ENCODE results near the gene RHOT2.
A peak's percentile ranks its signal among the peaks of the same experiment; 100 is the strongest.

RHOT2 gene

DNA sequence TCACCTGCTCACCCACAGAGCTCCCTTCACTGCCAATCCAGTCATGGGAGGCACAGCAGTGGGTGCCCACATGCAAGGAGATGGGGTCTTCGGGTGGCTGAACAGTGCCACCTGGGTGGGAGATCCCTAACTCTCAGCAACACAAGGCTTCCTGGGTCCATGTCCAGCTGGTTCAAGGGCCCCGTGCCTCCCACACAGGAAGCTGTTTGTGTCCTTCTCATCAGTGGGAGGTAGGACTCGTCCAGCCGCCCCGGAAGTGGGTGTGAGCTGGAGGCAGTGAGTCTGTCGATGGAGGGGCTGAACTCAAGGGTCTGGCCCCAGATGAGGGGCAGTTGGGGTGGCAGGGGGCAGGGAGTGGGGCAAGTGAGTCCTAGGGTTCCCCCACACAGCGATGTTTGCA, 36.1 kb downstream of the RHOT2 start:
- peaks cover 9% of the 10 kb centered on the region for H3K36me3 ChIP-seq
- H3K4me1 ChIP-seq: peaks cover 4% of the 10 kb centered on the region
- no peaks in the 10 kb centered on the region for H3K9me3 ChIP-seq
- no peak for DNase-seq
- H3K27me3 ChIP-seq: no peaks in the 10 kb centered on the region
- TF ChIP-seq, protein P1, sequence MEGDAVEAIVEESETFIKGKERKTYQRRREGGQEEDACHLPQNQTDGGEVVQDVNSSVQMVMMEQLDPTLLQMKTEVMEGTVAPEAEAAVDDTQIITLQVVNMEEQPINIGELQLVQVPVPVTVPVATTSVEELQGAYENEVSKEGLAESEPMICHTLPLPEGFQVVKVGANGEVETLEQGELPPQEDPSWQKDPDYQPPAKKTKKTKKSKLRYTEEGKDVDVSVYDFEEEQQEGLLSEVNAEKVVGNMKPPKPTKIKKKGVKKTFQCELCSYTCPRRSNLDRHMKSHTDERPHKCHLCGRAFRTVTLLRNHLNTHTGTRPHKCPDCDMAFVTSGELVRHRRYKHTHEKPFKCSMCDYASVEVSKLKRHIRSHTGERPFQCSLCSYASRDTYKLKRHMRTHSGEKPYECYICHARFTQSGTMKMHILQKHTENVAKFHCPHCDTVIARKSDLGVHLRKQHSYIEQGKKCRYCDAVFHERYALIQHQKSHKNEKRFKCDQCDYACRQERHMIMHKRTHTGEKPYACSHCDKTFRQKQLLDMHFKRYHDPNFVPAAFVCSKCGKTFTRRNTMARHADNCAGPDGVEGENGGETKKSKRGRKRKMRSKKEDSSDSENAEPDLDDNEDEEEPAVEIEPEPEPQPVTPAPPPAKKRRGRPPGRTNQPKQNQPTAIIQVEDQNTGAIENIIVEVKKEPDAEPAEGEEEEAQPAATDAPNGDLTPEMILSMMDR (IDR thresholded peaks at IDR 0.05; ENCODE audit: low read depth, low read length): no peak
- peak overlapping the region; percentile 72; the same call in 1 of the 2 replicates for H3K4me3 ChIP-seq (ENCODE audit: low read depth, low read length)

DNA sequence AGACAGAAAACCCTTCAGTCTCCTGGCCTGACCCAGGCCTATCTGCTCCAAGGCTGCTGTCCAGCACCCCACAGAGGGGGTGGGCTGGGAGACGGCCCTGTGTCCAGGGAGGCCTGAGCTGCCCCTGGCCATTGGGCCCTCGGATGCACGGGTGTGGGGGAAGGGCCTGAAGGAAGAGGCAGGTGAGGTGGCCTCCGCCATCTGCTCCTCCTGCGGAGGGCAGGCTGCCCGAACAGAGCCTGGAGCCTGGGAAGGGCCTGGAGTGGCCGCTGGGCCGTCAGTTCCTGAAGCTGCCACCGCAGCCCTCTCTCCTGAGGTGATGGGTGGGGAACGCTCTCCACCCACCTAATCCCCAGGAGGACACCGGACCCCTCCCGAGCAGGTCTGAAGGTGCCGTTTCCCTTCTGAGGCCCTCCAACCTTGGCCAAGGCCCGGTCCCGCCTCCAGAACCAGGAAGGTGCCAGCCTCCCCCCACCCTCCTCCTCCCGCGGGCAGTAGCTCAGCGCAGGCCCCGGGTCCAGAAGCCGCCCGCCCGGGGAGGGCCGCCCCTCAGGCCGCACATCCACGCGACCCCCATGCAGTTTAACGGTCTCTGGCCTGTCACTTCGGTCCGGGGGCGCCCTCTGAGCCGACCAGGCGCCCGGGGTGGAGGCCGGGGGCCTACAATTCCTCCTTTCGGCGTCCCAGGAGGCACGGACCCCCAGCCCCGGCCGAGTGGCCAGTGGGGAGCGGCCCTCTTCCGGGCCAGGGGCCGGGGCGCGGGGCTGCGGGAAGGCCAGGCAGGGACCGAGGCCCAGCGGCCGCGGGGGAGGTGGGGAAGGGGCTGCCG, 36.8 kb downstream of the RHOT2 start:
- Histone ChIP-seq H3K27me3 (no peaks in the 10 kb centered on the region), H3K9me3 (no peaks in the 10 kb centered on the region)

GRCh38 chr16:705431-706188, 37.7 kb downstream of the RHOT2 start, which contains the start of gene FBXL16:
TSS of gene FBXL16 (minus strand) at chr16:705801. CDS start at chr16:697405, 8,396 bp downstream.
- DNase-seq: peak; percentile 83
- no peaks in the 10 kb centered on the region for H3K27me3 ChIP-seq
- no peaks in the 10 kb centered on the region for H3K9me3 ChIP-seq
- peaks cover 9% of the 10 kb centered on the region for H3K36me3 ChIP-seq
- TF ChIP-seq, protein P1 (IDR thresholded peaks at IDR 0.05; ENCODE audit: low read depth, low read length): no peak
- H3K4me1 ChIP-seq: peaks cover 18% of the 10 kb centered on the region
- H3K4me3 ChIP-seq (ENCODE audit: low read depth, low read length): peak within 1 kb of the TSS; percentile 72

More for the DNA sequence above, 36.8 kb downstream of the RHOT2 start:
- peaks cover 9% of the 10 kb centered on the region for H3K36me3 ChIP-seq
- peak overlapping the region; percentile 72 for H3K4me3 ChIP-seq (ENCODE audit: low read depth, low read length)
- TF ChIP-seq, protein P1 (IDR thresholded peaks at IDR 0.05; ENCODE audit: low read depth, low read length): no peak
- no peak for DNase-seq
- H3K4me1 ChIP-seq: peaks cover 9% of the 10 kb centered on the region

DNA sequence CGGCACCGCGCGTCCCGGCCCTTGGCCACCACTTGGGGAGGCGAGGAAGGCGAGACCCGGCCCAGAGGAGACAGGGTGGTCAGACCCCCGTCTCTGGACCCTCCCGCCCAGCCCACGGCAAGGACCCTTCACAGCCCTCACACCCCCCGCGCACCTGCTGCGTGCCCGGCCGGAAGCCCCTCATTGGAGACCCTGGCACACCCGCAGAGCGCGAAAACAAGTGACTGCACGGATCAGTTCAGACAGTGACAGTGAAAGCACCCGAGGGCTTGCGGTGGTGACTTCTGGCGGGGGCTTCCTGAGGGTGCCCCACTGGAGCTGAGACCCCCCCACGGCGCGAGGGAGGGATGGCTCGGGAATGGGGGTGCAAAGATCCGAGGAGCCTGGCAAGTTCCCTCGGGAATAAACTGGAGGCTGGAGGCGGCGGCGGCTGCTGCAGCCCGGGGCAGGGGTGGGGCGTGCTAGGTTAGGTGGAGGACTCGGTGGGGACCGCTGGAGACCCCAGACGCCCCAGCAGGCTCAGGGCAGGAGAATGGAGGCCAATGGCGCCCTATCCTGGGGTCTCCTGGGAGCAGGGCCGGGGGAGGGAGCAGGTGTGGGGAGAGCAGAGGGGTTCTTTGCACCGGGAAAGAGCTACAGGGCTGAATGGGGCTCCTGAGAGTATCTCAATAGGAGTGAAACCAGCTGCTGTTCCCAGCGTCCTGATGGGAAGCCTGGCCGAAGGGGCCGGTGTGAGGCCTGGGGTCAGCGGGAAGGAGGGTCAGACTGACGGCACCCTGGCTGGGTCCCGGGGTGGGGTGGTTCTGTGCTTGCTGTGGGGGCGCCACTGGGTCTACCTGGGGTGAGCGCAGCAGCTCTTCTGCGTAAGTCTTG, 38.5 kb downstream of the RHOT2 start:
- no peak for DNase-seq
- TF ChIP-seq, protein P1 (IDR thresholded peaks at IDR 0.05; ENCODE audit: low read depth, low read length): no peak
- Histone ChIP-seq H3K4me1 (peaks cover 26% of the 10 kb centered on the region), H3K4me3 (ENCODE audit: low read depth, low read length) (peak overlapping the region; percentile 51), H3K27me3 (no peaks in the 10 kb centered on the region), H3K36me3 (peaks cover 9% of the 10 kb centered on the region), H3K9me3 (no peaks in the 10 kb centered on the region)

- no peak for DNase-seq
- peaks cover 9% of the 10 kb centered on the region for H3K36me3 ChIP-seq
- H3K4me3 ChIP-seq (ENCODE audit: low read depth, low read length): no peak overlapping the region
- TF ChIP-seq, protein P1 (IDR thresholded peaks at IDR 0.05; ENCODE audit: low read depth, low read length): no peak
- H3K27me3 ChIP-seq: no peaks in the 10 kb centered on the region
- H3K4me1 ChIP-seq: peaks cover 28% of the 10 kb centered on the region
- no peaks in the 10 kb centered on the region for H3K9me3 ChIP-seq
Measured at GRCh38 chr16:707062-707538, 39.2 kb downstream of the RHOT2 start.
